Endothelial cell of umbilical vein (primary cell): ENCODE results near the gene AP4M1. TPM values are rescaled to one million over a fixed set of nuclear protein-coding genes. Genes with fewer than 3 reads are reported as not detected.

Experiments used
- BruUV-seq: library from RNA; stranded (reverse); fragments of 400-500 nt; replicated peaks from 2 replicates; lab custom pipeline; 2021; lab: Mats Ljungman, UMichigan
- CTCF ChIA-PET: fragments of 300-600, 350-600 bp; sonication (Branson Sonifier 250); formaldehyde crosslinking; loops from one replicate; lab custom pipeline; 2021; ENCODE audit warnings: antibody characterized with exemption, inconsistent platforms; lab: Charles Lee
- POLR2A ChIA-PET: fragments of 300-600, 350-600 bp; sonication (Branson Sonifier 250); formaldehyde crosslinking; loops from one replicate; lab custom pipeline; 2021; ENCODE audit warnings: antibody characterized with exemption, inconsistent platforms; lab: Charles Lee
- DNase-seq: peaks from one replicate; pipeline ENCODE4 v3.0.0-alpha.2; 2011; ENCODE audit warnings: low read depth, low spot score
- FAIRE-seq: peaks from 2 replicates; lab custom pipeline; 2011; peaks lifted over from hg19 to GRCh38; lab: Jason Lieb, UNC
- H2AFZ ChIP-seq: 2 replicates; pipeline ENCODE4 v1.6.0; 2012; ENCODE audit warnings: low read depth, low read length, control low read depth, inconsistent platforms
- H3K27ac ChIP-seq: 2 replicates; pipeline ENCODE4 v1.5.1; 2011; ENCODE audit warnings: low read depth, mild to moderate bottlenecking, control low read depth, low read length, moderate library complexity; ENCODE audit not compliant: insufficient read depth
- H3K27me3 ChIP-seq, 2 experiments: 2 replicates each; pipeline versions ENCODE4 v1.6.0 to v1.6.1; 2011; ENCODE audit warnings: low read length in 2 of 2, mixed read lengths in 1 of 2; ENCODE audit not compliant: control insufficient read depth in 2 of 2, insufficient read depth in 2 of 2
- H3K36me3 ChIP-seq, 2 experiments: 2 replicates in 1 of 2; 3 replicates in 1 of 2; pipeline ENCODE4 v1.5.1; 2011; ENCODE audit warnings: low read length in 2 of 2, mild to moderate bottlenecking in 1 of 2, moderate library complexity in 1 of 2; ENCODE audit not compliant: control insufficient read depth in 2 of 2, insufficient read depth in 2 of 2; ENCODE audit errors: extremely low read depth in 1 of 2
- H3K4me1 ChIP-seq: 3 replicates; pipeline ENCODE4 v1.5.1; 2011; ENCODE audit warnings: mild to moderate bottlenecking, low read length; ENCODE audit not compliant: control insufficient read depth, insufficient read depth; ENCODE audit errors: extremely low read depth
- H3K4me2 ChIP-seq: 2 replicates; pipeline ENCODE4 v1.6.1; 2011; ENCODE audit warnings: low read length, control low read depth, mixed read lengths; ENCODE audit not compliant: insufficient read depth
- H3K4me3 ChIP-seq, 3 experiments: fragments of 200-600 bp in 1 of 3; sonication (generic), shearing (Covaris generic) in 1 of 3; replicated peaks in 1 of 3; 2 replicates each; pipeline ENCODE4 v1.5.1; 2011 to 2016; ENCODE audit warnings: control low read depth in 3 of 3, low read length in 3 of 3, mild to moderate bottlenecking in 2 of 3, inconsistent platforms in 1 of 3, low read depth in 1 of 3, moderate library complexity in 1 of 3; ENCODE audit not compliant: insufficient read depth in 1 of 3
- H3K79me2 ChIP-seq: 2 replicates; pipeline ENCODE4 v1.6.0; 2012; ENCODE audit warnings: low read length, inconsistent platforms; ENCODE audit not compliant: control insufficient read depth, insufficient read depth
- H3K9ac ChIP-seq: replicated peaks from 2 replicates; pipeline ENCODE3; 2011; ENCODE audit warnings: low read length, control low read depth; ENCODE audit not compliant: insufficient read depth; ENCODE audit errors: extremely low read depth
- H3K9me1 ChIP-seq: replicated peaks from 3 replicates; pipeline ENCODE4 v1.6.0; 2011; ENCODE audit warnings: mild to moderate bottlenecking, low read length; ENCODE audit not compliant: control insufficient read depth, insufficient read depth; ENCODE audit errors: extremely low read depth
- H3K9me3 ChIP-seq: replicated peaks from 2 replicates; pipeline ENCODE4 v1.5.1; 2012; ENCODE audit warnings: low read length, inconsistent platforms; ENCODE audit not compliant: control insufficient read depth, insufficient read depth
- H4K20me1 ChIP-seq: replicated peaks from 2 replicates; pipeline ENCODE3; 2011; ENCODE audit warnings: mild to moderate bottlenecking, low read length; ENCODE audit not compliant: control insufficient read depth, insufficient read depth; ENCODE audit errors: extremely low read depth
- CTCF ChIP-seq, 2 donors: IDR thresholded peaks; 1 replicate in 1 of 2; 2 replicates in 1 of 2; pipeline ENCODE4 v1.5.1; 2011; ENCODE audit warnings: low read length in 2 of 2, mild to moderate bottlenecking in 2 of 2, moderate library complexity in 2 of 2, control low read depth in 1 of 2, inconsistent platforms in 1 of 2, low read depth in 1 of 2; ENCODE audit not compliant: insufficient read depth in 1 of 2; ENCODE audit errors: extremely low read depth in 1 of 2
- EZH2 ChIP-seq: IDR thresholded peaks from 2 replicates; pipeline ENCODE4 v1.6.1; 2012; ENCODE audit warnings: borderline replicate concordance, low read depth, mild to moderate bottlenecking, moderate library complexity, low read length, inconsistent platforms; ENCODE audit not compliant: severe bottlenecking
- FOS ChIP-seq: IDR thresholded peaks from 2 replicates; pipeline ENCODE4 v1.6.1; 2011; ENCODE audit warnings: mild to moderate bottlenecking, low read length, moderate library complexity, borderline replicate concordance; ENCODE audit not compliant: insufficient read depth
- GATA2 ChIP-seq: IDR thresholded peaks from 2 replicates; pipeline ENCODE4 v1.7.0; 2011; ENCODE audit warnings: low read depth, mild to moderate bottlenecking, moderate library complexity, mixed read lengths, low read length; ENCODE audit not compliant: insufficient read length, insufficient read depth
- JUN ChIP-seq: IDR thresholded peaks from 2 replicates; pipeline ENCODE4 v1.6.1; 2011; ENCODE audit warnings: borderline replicate concordance, low read depth; ENCODE audit not compliant: insufficient read length, insufficient read depth
- MAX ChIP-seq: IDR thresholded peaks from 2 replicates; pipeline ENCODE4 v1.6.1; 2011; ENCODE audit not compliant: insufficient read depth, insufficient read length
- MYC ChIP-seq: IDR thresholded peaks from one replicate; pipeline ENCODE4 v1.6.1; 2011; ENCODE audit warnings: mild to moderate bottlenecking, low read depth, low read length
- POLR2A ChIP-seq: IDR thresholded peaks from 2 replicates; pipeline ENCODE4 v1.6.1; 2012; ENCODE audit warnings: low read depth, mild to moderate bottlenecking, control low read depth, low read length
- POLR2AphosphoS5 ChIP-seq: IDR thresholded peaks from 2 replicates; pipeline ENCODE4 v1.6.1; 2012; ENCODE audit warnings: low read depth, mild to moderate bottlenecking, control low read depth, low read length, moderate library complexity; ENCODE audit not compliant: insufficient read depth
- dilution Hi-C: fragments of 300-500 bp; cut with MboI; formaldehyde crosslinking; loops from one replicate; pipeline ENCODE4 v1.15.0; 2019; ENCODE audit warnings: low sequenced_read_pairs; ENCODE audit not compliant: extremely low pct_ligation_motif_present
- intact Hi-C: fragments of 100-400 bp; cut with micrococcal nuclease; formaldehyde crosslinking; loops from one replicate; pipeline ENCODE4 v1.10.0; 2022
- polyA plus RNA-seq, 4 experiments: library from polyadenylated mRNA; depleted of rRNA in 3 of 4; stranded (reverse) in 3 of 4; unstranded in 1 of 4; fragments of >200 nt; gene quantifications; 2 replicates each; pipeline versions ENCODE4 v1.2.1 to v1.2.3, GENCODE V29; 2011 to 2012; ENCODE audit warnings: missing spikeins in 1 of 4
- total RNA-seq: library from RNA; stranded (reverse); gene quantifications from 2 replicates; pipeline ENCODE4 v1.2.3, GENCODE V29; 2021

AP4M1 gene
- total and polyA plus RNA-seq, 2 donors (not counting 3 experiments of a cell fraction or from before 2014, with no cell fraction given), result 20.5 to 27.4 TPM

- peaks cover 21% of the 10 kb centered on the region for H3K4me1 ChIP-seq
- peaks cover 41% of the 10 kb centered on the region for H3K79me2 ChIP-seq
- H4K20me1 ChIP-seq, result no peaks in the 10 kb centered on the region
- FAIRE-seq (no peak), DNase-seq (no peak)
- TF ChIP-seq EZH2, result no peak
- no peak for TF ChIP-seq MAX
- TF ChIP-seq JUN, result no peak
- TF ChIP-seq MYC, result no peak
- no peak for TF ChIP-seq GATA2
- no peak for TF ChIP-seq POLR2A
- no peak for TF ChIP-seq POLR2AphosphoS5
- no peak for TF ChIP-seq FOS
- no peak for TF ChIP-seq CTCF (IDR thresholded peaks at IDR 0.05; ENCODE audit: extremely low read depth in 1 of 2, insufficient read depth in 1 of 2, low read depth in 1 of 2, low read length in 2 of 2)
- peaks cover 55 to 57% of the 10 kb centered on the region in 2 experiments for H3K36me3 ChIP-seq
- no peak overlapping the region for H3K4me2 ChIP-seq
- H3K27ac ChIP-seq, result no peak overlapping the region
- POLR2A ChIA-PET, result no interaction called here
- H2AFZ ChIP-seq, result no peak overlapping the region
- intact Hi-C loops, result no loop called here
- dilution Hi-C loops, result no loop called here
- no peak overlapping the region for H3K9ac ChIP-seq
- no peaks in the 10 kb centered on the region for H3K27me3 ChIP-seq
- H3K9me1 ChIP-seq, result no peaks in the 10 kb centered on the region
- no peak overlapping the region for H3K4me3 ChIP-seq
- H3K9me3 ChIP-seq, result no peaks in the 10 kb centered on the region
- BruUV-seq, result no TSS peak
- CTCF ChIA-PET, result no interaction called here
Measured at GRCh38 chr7:100095704-100096103, 5.7 kb upstream of the AP4M1 start.
